GM19468 (cell line): ENCODE data around the gene RABEP1.
"Not testable (repeated sequence)": the region's sequence is repeated elsewhere in the genome, so short reads cannot be mapped to it uniquely, and the experiment has no call there.

Source experiments
- ATAC-seq: cut with Tn5 transposase; IDR thresholded peaks from one replicate; pipeline ENCODE4 v1.9.1; 2021; ENCODE audit warnings: mild to moderate bottlenecking, moderate library complexity, moderate number of reproducible peaks; ENCODE audit not compliant: unreplicated experiment; ENCODE audit errors: extremely low read depth

RABEP1 gene, protein sequence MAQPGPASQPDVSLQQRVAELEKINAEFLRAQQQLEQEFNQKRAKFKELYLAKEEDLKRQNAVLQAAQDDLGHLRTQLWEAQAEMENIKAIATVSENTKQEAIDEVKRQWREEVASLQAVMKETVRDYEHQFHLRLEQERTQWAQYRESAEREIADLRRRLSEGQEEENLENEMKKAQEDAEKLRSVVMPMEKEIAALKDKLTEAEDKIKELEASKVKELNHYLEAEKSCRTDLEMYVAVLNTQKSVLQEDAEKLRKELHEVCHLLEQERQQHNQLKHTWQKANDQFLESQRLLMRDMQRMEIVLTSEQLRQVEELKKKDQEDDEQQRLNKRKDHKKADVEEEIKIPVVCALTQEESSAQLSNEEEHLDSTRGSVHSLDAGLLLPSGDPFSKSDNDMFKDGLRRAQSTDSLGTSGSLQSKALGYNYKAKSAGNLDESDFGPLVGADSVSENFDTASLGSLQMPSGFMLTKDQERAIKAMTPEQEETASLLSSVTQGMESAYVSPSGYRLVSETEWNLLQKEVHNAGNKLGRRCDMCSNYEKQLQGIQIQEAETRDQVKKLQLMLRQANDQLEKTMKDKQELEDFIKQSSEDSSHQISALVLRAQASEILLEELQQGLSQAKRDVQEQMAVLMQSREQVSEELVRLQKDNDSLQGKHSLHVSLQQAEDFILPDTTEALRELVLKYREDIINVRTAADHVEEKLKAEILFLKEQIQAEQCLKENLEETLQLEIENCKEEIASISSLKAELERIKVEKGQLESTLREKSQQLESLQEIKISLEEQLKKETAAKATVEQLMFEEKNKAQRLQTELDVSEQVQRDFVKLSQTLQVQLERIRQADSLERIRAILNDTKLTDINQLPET

DNA sequence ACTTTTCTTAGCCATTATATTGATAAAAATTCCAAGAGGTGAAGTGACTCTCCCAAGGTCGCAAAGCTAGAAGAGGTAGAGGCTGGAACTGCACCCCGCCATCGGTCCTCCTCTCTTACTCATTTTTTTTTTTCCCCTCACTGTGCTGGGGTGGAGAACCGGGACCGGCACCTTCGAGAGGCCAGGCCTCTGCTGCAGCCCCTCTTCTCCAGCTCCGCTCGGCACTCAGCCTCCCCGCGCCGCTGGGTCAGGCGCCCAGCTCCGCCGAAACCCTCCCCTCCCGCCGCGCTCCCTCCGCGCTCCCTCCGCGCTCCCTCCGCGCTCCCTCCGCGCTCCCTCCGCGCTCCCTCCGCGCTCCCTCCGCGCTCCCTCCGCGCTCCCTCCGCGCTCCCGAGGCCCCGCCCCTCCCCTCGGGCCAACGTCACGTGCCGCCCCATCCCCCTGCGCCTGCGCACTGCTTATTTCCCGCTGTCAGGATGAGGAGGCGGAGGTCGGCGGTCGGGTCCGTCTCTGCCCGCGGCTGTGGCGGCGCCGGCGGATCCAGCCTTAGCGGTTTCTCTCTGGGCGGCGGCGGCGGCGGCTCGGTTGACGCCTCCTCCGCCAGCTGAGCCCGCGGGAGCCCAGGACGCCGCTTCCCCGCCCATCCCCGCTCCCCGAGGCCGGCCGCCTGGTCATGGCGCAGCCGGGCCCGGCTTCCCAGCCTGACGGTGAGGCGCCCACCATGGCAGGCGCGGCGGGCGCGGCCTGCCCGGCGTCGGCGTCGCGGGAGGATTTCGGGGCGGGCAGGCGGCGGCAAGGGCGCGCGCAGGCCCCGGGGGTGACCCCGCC, at the start of gene RABEP1:
RABEP1 (plus strand) TSS at position 471 of the 828 bp plus-strand sequence; CDS start at position 674, 203 bp downstream.
- peak; percentile 36 for ATAC-seq

DNA sequence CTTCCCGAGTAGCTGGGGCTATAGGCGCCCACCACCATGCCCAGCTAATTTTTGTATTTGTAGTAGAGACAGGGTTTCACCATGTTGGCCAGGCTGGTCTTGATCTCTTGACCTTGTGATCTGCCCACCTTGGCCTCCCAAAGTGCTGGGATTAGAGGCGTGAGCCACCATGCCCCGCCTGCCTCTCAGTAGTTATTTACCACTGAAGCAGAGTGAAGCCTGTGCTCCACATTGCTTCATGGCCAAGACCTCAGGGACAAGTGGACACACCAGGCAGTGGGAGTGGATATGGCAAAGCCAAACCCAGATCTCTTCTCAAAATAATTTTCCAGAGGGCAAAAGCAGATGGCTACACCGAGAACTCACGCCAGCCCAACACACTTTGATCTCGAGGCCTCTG, 48.6 kb upstream of the RABEP1 start:
- not testable (repeated sequence) for ATAC-seq

DNA sequence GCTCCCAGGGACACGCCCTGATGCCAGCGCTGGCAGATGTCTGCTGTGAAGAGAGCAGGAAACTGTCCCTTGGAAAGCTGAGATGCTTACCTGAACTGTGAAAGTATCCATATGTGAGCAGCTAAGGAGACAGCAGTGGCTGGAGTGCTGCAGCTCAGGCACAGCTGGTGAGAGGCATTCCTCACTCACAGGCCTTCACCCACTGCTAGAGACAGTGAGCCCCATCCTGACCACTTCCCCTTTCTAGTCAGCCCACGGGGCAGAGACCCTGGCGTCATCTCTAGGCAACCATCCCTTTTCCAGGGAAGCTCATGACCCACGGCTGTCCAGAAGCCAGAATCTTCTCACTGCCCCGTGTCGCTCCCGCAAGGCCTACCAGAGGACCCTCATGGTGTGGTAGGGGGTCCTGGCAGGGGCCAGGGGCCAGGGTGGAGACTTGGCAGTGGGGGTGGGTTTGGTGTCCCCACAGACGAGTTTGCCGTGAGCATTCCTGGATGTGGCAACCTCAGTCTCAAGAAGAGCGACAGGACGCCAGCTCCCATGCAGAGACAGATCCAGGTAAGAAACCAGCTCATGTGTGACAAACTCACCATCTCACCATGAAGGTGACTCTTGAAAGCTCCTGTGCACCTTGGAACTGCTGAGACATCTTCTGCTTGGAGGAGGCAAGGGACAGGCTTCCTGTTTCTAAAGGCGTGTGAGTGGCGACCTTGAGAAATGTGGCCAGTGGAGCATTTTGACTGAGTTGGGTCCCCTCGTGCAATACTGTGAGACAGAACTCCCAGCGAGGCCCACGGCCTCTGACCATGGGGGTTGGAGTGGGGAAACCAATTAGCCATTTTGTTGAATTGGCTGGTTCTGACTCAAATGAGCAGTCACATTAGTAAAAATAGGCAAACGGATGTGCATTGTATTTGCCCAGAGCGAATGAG, 47.2 kb upstream of the RABEP1 start, which contains the start of gene SCIMP:
SCIMP (minus strand) TSS at position 216 of the 932 bp plus-strand sequence; CDS start at position 111, 105 bp downstream.
- ATAC-seq, result no peak

DNA sequence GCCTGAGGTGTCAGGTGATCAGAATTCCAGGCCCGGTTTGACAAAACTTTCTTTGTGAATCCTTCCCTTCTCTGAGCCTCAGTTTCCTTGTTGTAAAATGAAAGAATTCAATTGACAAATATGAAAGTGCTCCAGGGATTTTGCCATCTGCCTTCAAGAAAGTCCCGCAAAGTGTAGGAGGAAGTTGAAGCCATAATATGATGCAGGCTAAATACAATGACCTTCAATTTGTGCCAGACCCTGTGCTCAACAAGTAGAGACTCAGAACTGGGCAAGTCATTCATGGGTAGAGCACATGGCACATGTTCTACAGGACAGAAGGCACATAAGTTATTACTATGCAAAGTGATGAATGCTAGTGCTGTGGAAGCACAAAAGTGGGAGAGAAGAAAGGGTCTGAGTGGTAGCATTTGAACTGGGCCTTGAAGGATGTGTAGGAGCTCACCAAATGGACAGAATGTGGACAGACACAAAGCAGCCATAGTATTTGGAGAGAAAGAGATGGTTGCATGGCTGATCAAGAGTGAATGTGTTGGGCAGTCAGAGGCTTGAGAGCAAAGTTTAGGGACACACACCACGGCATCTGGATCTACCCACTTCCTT, 45.0 kb upstream of the RABEP1 start:
- no peak for ATAC-seq

DNA sequence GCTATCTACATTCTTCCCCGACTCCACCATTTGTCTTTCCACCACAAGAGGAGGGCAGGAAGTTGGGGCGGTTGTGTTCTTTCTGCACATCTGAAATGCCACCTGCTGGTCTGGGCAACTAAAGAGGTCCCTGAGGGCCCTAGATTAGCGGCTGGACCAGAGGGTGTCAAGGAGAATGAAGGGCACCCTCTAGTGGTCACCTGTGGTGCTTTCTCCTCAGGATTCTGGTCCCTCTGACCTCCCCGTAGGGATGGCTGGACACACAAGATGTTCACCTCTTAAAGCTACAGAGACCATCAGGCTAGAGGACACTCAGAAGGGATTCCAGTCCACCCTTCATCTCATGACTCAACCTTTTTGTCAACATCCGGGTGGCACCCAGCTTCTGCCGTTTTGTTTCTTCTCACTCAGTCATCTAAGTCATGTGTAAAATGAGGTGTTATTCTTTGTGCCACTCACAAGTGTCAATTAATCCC, 44.5 kb upstream of the RABEP1 start:
- no peak for ATAC-seq

DNA sequence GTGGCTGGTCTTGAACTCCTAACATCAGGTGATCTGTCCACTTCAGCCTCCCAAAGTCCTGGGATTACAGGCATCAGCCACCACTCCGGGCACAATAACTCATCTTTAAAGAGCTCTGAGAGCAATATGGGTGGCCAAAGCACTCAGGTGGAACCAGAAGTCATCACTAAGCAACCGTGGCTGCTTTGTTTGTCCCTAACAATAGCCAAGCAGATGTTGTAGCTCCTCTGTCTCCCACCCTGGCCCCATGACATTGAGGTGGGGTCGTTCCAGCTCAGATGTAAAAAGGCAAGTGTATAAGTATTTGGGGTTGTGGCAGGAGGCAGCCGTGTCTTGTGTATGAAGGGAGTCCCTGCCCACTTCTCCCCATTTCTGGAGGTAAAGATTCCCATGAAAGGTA, 43.8 kb upstream of the RABEP1 start:
- ATAC-seq, result no peak

DNA sequence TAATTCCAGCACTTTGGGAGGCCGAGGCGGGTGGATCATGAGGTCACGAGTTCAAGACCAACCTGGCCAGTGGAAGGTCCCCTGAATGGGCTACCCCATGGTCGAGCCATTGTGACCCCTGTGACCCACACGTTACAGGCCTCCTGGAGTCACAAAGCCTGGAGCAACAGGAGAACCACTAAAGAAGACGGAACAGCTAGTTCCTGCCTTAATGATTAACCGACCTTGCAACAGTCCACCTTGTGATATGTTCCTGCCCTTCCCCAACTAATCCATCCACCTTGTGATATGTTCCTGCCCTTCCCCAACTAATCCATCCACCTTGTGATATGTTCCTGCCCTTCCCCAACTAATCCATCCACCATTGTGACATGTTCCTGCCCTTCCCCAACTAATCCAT, 42.3 kb upstream of the RABEP1 start:
- not testable (repeated sequence) for ATAC-seq

DNA sequence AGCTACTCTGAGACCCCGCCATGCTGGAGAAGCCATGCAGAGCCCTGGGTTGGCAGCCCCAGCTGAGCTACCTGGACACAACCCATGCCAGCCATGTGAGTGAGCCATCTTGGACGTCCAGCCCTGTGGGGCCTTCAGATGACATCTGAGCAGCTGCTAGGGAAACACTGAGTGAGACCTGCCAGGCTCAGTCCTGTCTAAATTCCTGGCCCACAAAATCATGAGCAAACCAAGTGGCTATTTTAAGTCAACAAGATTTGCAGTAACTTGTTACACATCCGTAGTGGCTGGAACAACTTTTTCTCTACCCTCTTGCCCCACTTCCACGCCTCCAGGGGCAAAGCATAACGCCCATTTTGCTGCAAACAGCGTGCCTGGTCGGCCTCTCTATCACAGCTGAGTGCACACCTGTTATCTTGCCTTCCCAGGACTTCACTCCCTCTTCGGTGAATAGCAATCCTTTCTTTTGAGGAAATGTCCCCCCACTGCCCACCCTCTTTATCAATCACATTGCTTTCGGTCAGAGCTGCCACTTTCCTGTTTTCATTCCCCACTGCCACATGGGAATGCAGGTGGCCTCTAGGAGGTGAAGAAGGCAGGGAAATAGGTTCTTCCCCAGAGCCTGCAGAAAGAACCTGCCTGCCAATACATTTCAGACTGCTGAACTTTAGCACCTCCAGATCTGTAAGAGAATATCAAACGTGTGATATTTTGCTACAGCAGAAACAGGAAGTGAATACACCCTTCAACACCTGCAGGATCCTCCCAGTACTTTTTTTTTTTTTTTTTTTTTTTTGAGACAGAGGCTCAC, 40.0 kb upstream of the RABEP1 start:
- no peak for ATAC-seq

DNA sequence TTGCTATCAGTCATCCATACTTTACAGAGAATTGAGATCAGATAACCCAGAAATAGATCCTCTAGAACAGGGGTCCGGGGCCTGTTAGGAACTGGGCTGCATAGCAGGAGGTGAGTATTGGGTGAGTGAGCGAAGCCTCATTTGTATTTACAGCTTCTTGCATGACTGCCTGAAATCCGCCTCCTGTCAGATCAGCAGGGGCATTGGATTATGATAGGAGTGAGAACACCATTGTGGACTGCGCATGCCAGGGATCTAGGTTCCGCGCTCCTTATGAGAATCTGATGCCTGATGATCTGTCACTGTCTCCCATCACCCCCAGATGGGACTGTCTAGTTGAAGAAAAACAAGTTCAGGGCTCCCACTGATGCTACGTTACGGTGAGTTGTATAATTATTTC, 34.5 kb upstream of the RABEP1 start:
- no peak for ATAC-seq

DNA sequence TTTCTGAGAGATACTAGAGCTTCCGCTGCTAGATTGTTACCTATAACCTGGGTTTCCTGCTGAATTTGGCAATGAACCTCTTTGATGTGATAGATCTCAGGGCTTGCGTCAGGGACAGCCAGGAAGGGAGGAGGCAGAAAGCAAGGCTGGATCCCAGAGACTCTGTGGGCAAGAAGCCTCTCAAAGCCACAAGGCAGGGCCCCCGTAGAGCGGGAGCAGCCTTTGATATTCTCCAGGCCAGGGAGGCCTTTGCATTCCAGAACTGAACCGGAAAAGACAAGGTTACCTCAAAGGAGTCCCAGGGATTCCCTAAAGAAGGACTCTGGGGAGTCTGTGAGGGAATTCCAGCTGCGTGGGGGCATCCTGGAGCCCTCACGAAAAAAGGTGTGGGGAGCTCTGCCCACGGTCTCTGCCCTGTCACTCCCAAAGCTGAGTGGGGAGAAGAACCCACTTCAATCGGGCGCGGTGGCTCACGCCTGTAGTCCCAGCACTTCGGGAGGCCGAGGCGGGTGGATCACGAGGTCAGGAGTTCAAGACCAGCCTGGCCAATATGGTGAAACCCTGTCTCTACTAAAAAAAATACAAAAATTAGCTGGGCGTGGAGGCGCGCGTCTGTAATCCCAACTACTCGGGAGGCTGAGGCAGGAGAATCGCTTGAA, 33.1 kb upstream of the RABEP1 start:
- ATAC-seq, result no peak

DNA sequence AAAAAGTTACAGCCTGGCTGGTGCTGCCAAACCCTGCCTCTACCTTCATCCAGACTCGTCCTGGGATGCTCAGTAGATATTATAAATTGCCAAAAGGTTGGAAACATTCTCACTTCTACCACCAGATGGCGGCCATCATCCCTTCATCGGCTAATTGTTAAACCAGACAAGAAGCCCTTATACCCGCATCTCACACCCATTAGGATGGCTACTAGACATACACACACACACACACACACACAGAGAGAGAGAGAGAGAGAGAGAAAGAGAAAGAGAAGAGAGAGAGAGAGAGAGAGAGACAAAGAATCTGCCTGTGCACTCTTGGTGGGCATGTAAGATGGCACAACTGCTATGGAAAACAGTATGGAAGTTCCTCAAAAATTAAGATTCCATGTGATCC, 32.5 kb upstream of the RABEP1 start:
- no peak for ATAC-seq

DNA sequence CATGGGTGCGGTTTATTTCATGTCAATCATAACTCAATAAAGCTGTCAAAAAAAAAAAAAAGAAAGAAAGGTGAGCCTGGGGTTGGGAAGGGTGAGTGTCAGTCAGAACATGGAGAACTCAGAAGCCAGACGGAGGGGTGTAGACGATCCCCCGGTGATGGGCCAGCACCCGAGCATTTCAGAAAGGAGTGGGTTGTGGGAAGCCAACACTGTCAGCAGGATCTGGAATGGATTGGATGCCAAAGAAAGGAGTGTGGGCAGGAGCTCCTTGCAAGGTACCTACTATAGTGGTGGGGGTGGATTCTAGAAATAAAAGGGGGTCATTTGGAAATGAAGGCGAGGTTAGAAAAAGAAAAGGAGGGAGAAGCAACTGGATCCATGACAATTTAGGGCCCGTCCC, 27.7 kb upstream of the RABEP1 start:
- ATAC-seq, result no peak

DNA sequence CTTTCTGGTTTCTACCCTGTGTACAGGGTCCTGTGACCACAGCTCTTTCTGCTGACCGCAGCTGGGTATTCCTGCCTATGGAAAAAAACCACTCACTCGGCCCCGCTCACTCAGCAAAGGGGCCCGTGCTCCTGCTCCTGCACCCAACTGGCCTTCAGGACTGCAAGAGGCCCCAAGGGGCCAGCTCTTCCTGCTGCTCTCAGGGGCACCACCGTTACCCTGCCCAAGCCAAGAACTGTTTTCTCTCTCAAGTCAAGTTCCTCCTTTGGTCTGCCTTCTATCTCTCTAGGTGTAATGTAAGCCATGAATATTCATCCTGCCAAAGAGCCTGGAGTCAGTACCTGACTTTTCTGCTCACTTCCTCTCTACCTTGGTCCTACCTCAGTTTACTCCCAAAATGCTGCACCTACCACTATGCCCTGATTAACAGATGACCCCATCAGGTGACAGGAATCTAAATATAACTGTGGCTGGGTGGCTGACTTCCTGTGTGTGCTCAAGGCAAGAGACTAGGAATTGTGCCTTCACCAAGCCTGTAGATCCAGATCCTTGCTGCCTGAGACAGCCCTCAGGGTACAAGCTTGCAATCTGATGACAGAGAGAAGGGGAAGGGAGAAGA, 27.1 kb upstream of the RABEP1 start:
- no peak for ATAC-seq

DNA sequence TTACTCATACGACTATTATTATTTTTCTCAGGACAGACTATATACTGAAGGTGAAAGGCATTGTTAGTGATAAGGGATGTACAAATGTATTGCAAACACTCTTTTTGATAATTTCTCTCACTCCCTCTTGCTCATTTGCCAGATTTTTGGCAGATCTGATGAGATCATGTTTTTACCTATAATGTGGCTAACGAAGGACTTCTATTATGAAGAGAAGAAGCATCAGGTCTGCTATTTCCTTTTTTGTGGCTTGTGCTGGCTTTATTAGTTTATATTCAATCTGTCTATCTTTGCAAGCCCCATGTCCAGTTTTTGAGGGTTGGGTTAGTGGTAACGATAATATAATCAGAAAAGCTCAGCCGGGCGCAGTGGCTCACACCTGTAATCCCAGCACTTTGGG, 25.0 kb upstream of the RABEP1 start:
- no peak for ATAC-seq

DNA sequence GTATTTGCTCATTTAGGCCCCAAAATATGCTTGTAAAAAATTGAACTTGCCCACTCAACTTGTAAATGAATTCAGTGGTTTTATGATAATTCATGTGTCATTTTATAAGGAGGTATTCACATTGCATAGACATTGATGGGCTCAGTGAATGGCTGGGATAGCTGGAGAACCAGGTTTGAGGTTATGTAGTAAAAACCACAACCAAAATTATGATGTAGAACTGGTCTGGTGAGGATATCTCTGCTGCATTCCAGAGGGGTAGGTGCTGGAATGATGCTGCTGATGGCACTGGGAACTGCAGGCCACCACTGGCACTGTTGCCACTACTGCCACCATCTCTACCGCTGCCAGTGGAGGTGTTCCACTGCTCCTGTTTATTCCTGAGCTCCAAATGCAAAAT, 21.5 kb upstream of the RABEP1 start:
- ATAC-seq, result no peak

DNA sequence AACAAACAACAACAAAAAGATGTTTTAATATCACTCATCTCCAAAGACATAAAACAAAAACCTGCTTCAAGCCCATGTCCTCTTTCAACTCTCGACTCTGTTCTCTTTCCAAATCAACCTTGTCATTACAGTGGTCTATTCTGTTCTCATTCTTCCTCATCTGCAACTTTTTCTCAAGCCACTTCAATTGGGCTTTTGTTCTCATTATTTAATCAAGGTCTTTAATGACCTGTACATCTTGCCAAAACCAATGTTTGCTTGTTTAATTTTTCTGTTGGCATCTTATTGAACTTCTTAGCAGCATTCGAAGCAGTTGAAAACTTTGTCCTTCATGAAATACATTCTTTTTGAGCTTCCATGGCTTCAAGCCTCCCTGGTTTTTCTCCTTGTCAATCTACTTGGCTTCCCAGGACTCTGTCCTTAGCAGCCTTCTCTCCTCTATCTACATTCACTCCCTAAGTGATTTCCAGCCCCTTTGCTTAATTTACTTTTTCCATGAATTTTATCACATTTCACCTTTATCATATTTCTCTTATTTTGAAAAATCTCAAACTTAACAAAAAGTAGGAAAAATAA, 19.6 kb upstream of the RABEP1 start:
- ATAC-seq, result no peak

DNA sequence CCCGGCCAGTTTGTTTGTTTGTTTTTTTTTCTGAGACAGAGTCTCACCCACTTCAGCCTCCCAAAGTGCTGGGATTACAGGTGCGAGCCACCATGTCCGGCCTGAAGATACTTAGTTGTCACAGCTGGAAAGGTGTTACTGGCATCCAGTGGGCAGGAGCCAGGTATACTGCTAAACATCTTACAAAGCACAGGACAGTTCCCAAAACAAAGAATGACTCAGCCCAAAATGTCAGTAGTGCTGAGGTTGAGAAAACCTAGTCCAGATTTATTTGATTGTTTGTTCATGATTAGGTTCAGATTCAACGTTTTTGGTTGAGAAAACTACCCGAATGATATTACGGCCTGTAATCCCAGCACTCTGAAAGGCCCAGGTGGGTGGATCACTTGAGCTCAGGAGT, 18.6 kb upstream of the RABEP1 start:
- ATAC-seq, result no peak
